Measurements from ENCODE around the gene DIPK1B. TPM values are rescaled to one million over a fixed set of nuclear protein-coding genes. Genes with fewer than 3 reads are reported as not detected.

Gene DIPK1B
- total RNA-seq, 2 experiments from 2014 or later, result not detected

- H3K27ac Mint-ChIP-seq, result no peak overlapping the region
- no peak overlapping the region for H3K4me3 Mint-ChIP-seq
- H3K9me3 Mint-ChIP-seq, result no peaks in the 10 kb centered on the region
- intact Hi-C loops (cut with micrococcal nuclease), result no loop called here
- H3K27me3 Mint-ChIP-seq, result no peaks in the 10 kb centered on the region
- H3K36me3 Mint-ChIP-seq, result no peaks in the 10 kb centered on the region
- no peak for DNase-seq
- no peaks in the 10 kb centered on the region for H3K4me1 Mint-ChIP-seq (ENCODE audit: low read depth)
- ChIA-PET POLR2A (no interaction called here), CTCF (no interaction called here)
These were observed 27.6 kb upstream of the DIPK1B start for GRCh38 chr9:136684799-136685198.

- Mint-ChIP-seq H3K27ac (no peak overlapping the region), H3K4me1 (ENCODE audit: low read depth) (no peaks in the 10 kb centered on the region), H3K27me3 (peaks cover 3% of the 10 kb centered on the region), H3K4me3 (no peak overlapping the region), H3K9me3 (no peaks in the 10 kb centered on the region), H3K36me3 (no peaks in the 10 kb centered on the region)
- ChIA-PET CTCF (interaction anchor here (1.3 kb wide), 1 partner anchor 43 kb away, joined by 3 read pairs; no protein-coding TSS in a partner anchor), POLR2A (no interaction called here)
- intact Hi-C loops (cut with micrococcal nuclease), result no loop called here
- DNase-seq, result no peak
These were observed 27.2 kb upstream of the DIPK1B start for GRCh38 chr9:136685216-136685615.

- Mint-ChIP-seq H3K4me3 (peak overlapping the region; percentile 73), H3K27ac (no peak overlapping the region), H3K27me3 (peaks cover 3% of the 10 kb centered on the region), H3K4me1 (ENCODE audit: low read depth) (no peaks in the 10 kb centered on the region), H3K36me3 (no peaks in the 10 kb centered on the region), H3K9me3 (no peaks in the 10 kb centered on the region)
- intact Hi-C loops (cut with micrococcal nuclease), result no loop called here
- ChIA-PET POLR2A (interaction anchor here (0.6 to 1.0 kb wide), 2 partner anchors 11 to 41 kb away, joined by 3 to 4 read pairs; no protein-coding TSS in a partner anchor), CTCF (interaction anchor here (1.3 kb wide), 2 partner anchors 14 to 42 kb away, joined by 3 read pairs; no protein-coding TSS in a partner anchor)
- no peak for DNase-seq
These were observed 26.4 kb upstream of the DIPK1B start for GRCh38 chr9:136685790-136686533.

- intact Hi-C loops (cut with micrococcal nuclease), result no loop called here
- Mint-ChIP-seq H3K9me3 (no peaks in the 10 kb centered on the region), H3K27ac (no peak overlapping the region), H3K4me3 (peak overlapping the region; percentile 73), H3K27me3 (peaks cover 3% of the 10 kb centered on the region), H3K36me3 (no peaks in the 10 kb centered on the region), H3K4me1 (ENCODE audit: low read depth) (no peaks in the 10 kb centered on the region)
- POLR2A ChIA-PET, result interaction anchor here (1.0 kb wide), 1 partner anchor 11 kb away, joined by 3 read pairs; no protein-coding TSS in a partner anchor
- DNase-seq, result no peak
- CTCF ChIA-PET, result interaction anchor here (1.3 kb wide), 2 partner anchors 15 to 41 kb away, joined by 3 read pairs; no protein-coding TSS in a partner anchor
These were observed 25.9 kb upstream of the DIPK1B start for GRCh38 chr9:136686534-136686793.

- intact Hi-C loops (cut with micrococcal nuclease), result no loop called here
- Mint-ChIP-seq H3K36me3 (no peaks in the 10 kb centered on the region), H3K4me1 (ENCODE audit: low read depth) (no peaks in the 10 kb centered on the region), H3K4me3 (peak within 1 kb of the TSS; percentile 73), H3K9me3 (no peaks in the 10 kb centered on the region), H3K27ac (no peak within 1 kb of the TSS), H3K27me3 (peaks cover 3% of the 10 kb centered on the region)
- DNase-seq, result peak; percentile 77
- ChIA-PET CTCF (interaction anchor here (0.6 to 1.5 kb wide), 4 partner anchors 15 to 433 kb away, joined by 3 to 5 read pairs (median 3); no protein-coding TSS in a partner anchor), POLR2A (interaction anchor here (1.0 kb wide), 1 partner anchor 10 kb away, joined by 3 read pairs; no protein-coding TSS in a partner anchor)
These were observed 25.3 kb upstream of the DIPK1B start, which contains the start of gene AGPAT2 for GRCh38 chr9:136686794-136687711. AGPAT2 (minus strand) TSS chr9:136687457; CDS start chr9:136687357, 100 bp downstream.

- Mint-ChIP-seq H3K4me3 (no peak overlapping the region), H3K4me1 (ENCODE audit: low read depth) (no peaks in the 10 kb centered on the region), H3K27ac (no peak overlapping the region), H3K27me3 (peaks cover 3% of the 10 kb centered on the region), H3K36me3 (no peaks in the 10 kb centered on the region), H3K9me3 (no peaks in the 10 kb centered on the region)
- intact Hi-C loops (cut with micrococcal nuclease), result no loop called here
- no peak for DNase-seq
- ChIA-PET CTCF (interaction anchor here (0.6 to 1.5 kb wide), 3 partner anchors 16 to 432 kb away, joined by 3 to 5 read pairs (median 3); no protein-coding TSS in a partner anchor), POLR2A (no interaction called here)
These were observed 24.6 kb upstream of the DIPK1B start for GRCh38 chr9:136687721-136688223.

- Mint-ChIP-seq H3K4me1 (ENCODE audit: low read depth) (no peaks in the 10 kb centered on the region), H3K27ac (no peak overlapping the region), H3K36me3 (no peaks in the 10 kb centered on the region), H3K4me3 (no peak overlapping the region), H3K9me3 (no peaks in the 10 kb centered on the region), H3K27me3 (peaks cover 10% of the 10 kb centered on the region)
- no peak for DNase-seq
- CTCF ChIA-PET, result interaction anchor here (0.9 to 1.5 kb wide), 3 partner anchors 17 to 204 kb away, joined by 3 to 5 read pairs (median 3); no protein-coding TSS in a partner anchor
- POLR2A ChIA-PET, result no interaction called here
- intact Hi-C loops (cut with micrococcal nuclease), result no loop called here
These were observed 23.9 kb upstream of the DIPK1B start for GRCh38 chr9:136688274-136689107.

GRCh38 chr9:136689108-136689460, 23.3 kb upstream of the DIPK1B start:
- ChIA-PET POLR2A (no interaction called here), CTCF (interaction anchor here (0.9 to 1.5 kb wide), 3 partner anchors 18 to 205 kb away, joined by 3 to 5 read pairs (median 3); no protein-coding TSS in a partner anchor)
- no peak overlapping the region for H3K4me3 Mint-ChIP-seq

GRCh38 chr9:136690104-136690805, 22.1 kb upstream of the DIPK1B start:
- H3K4me3 Mint-ChIP-seq, result no peak overlapping the region
- ChIA-PET CTCF (no interaction called here), POLR2A (no interaction called here)
- no peaks in the 10 kb centered on the region for H3K36me3 Mint-ChIP-seq
- DNase-seq, result no peak
- H3K9me3 Mint-ChIP-seq, result no peaks in the 10 kb centered on the region
- no peak overlapping the region for H3K27ac Mint-ChIP-seq
- peaks cover 10% of the 10 kb centered on the region for H3K27me3 Mint-ChIP-seq
- intact Hi-C loops (cut with micrococcal nuclease), result no loop called here
- no peaks in the 10 kb centered on the region for H3K4me1 Mint-ChIP-seq (ENCODE audit: low read depth)

More at GRCh38 chr9:136689108-136689460, 23.3 kb upstream of the DIPK1B start:
- DNase-seq, result no peak
- peaks cover 10% of the 10 kb centered on the region for H3K27me3 Mint-ChIP-seq
- no peaks in the 10 kb centered on the region for H3K36me3 Mint-ChIP-seq
- H3K4me1 Mint-ChIP-seq (ENCODE audit: low read depth), result no peaks in the 10 kb centered on the region
- H3K9me3 Mint-ChIP-seq, result no peaks in the 10 kb centered on the region
- intact Hi-C loops (cut with micrococcal nuclease), result no loop called here
- H3K27ac Mint-ChIP-seq, result no peak overlapping the region

GRCh38 chr9:136690806-136691261, 21.5 kb upstream of the DIPK1B start:
- ChIA-PET CTCF (no interaction called here), POLR2A (no interaction called here)
- H3K4me3 Mint-ChIP-seq, result no peak overlapping the region
- no peaks in the 10 kb centered on the region for H3K9me3 Mint-ChIP-seq
- intact Hi-C loops (cut with micrococcal nuclease), result no loop called here
- no peaks in the 10 kb centered on the region for H3K4me1 Mint-ChIP-seq (ENCODE audit: low read depth)
- peaks cover 12% of the 10 kb centered on the region for H3K27me3 Mint-ChIP-seq
- no peak overlapping the region for H3K27ac Mint-ChIP-seq
- no peak for DNase-seq
- H3K36me3 Mint-ChIP-seq, result no peaks in the 10 kb centered on the region

Measured in activated CD4-positive, alpha-beta memory T cell treated with anti-CD3 and anti-CD28 coated beads for 36 hours (primary cell).